Kidney tubule cell (primary cell): ENCODE measurements around the gene DDX52.
A peak's percentile ranks its signal among the peaks of the same experiment; 100 is the strongest.
"Not testable (repeated sequence)": the region's sequence is repeated elsewhere in the genome, so short reads cannot be mapped to it uniquely, and the experiment has no call there.

Experiments used
- DNase-seq: peaks from one replicate; pipeline ENCODE4 v3.0.0-alpha.2; 2018; ENCODE audit warnings: low spot score

Gene DDX52

GRCh38 chr17:37651849-37652248 is 8.6 kb upstream of the DDX52 start:
- no peak for DNase-seq

- peak; percentile 70 for DNase-seq
Measured at GRCh38 chr17:37650419-37651003, 7.3 kb upstream of the DDX52 start.

GRCh38 chr17:37648555-37648954 is 5.3 kb upstream of the DDX52 start:
- DNase-seq: peak; percentile 90

- DNase-seq: no peak
Measured at GRCh38 chr17:37647856-37648255, 4.6 kb upstream of the DDX52 start.

GRCh38 chr17:37643869-37644268 is 623 bp upstream of the DDX52 start:
- peak; percentile 48 for DNase-seq

- peak; percentile 18 for DNase-seq
Measured at GRCh38 chr17:37642681-37643080, 565 bp downstream of the DDX52 start.

- DNase-seq: no peak
Measured at GRCh38 chr17:37640015-37640414, 3.2 kb downstream of the DDX52 start.

GRCh38 chr17:37637956-37638355 is 5.3 kb downstream of the DDX52 start:
- no peak for DNase-seq

GRCh38 chr17:37616430-37616829 is 26.8 kb downstream of the DDX52 start:
- DNase-seq: not testable (repeated sequence)

- DNase-seq: peak; percentile 27
Measured at GRCh38 chr17:37614823-37615222, 28.4 kb downstream of the DDX52 start.

- peak; percentile 90 for DNase-seq
Measured at GRCh38 chr17:37614391-37614790, 28.9 kb downstream of the DDX52 start.

- DNase-seq: no peak
Measured at GRCh38 chr17:37610971-37611370, 32.3 kb downstream of the DDX52 start.

GRCh38 chr17:37610041-37610420 is 33.2 kb downstream of the DDX52 start:
- not testable (repeated sequence) for DNase-seq

GRCh38 chr17:37609170-37610040 is 33.8 kb downstream of the DDX52 start, which contains the start of gene SYNRG:
TSS of gene SYNRG (minus strand) at chr17:37609418. CDS start at chr17:37609355, 63 bp downstream.
- peak; percentile 97 for DNase-seq

GRCh38 chr17:37608351-37609169 is 34.7 kb downstream of the DDX52 start:
- DNase-seq: peak; percentile 57

- DNase-seq: peak; percentile 23
Measured at GRCh38 chr17:37607637-37608331, 35.5 kb downstream of the DDX52 start.

- DNase-seq: no peak
Measured at GRCh38 chr17:37605813-37606505, 37.3 kb downstream of the DDX52 start.

- no peak for DNase-seq
Measured at GRCh38 chr17:37605081-37605480, 38.2 kb downstream of the DDX52 start.

GRCh38 chr17:37604556-37604955 is 38.7 kb downstream of the DDX52 start:
- DNase-seq: no peak

- DNase-seq: no peak
Measured at GRCh38 chr17:37598145-37598544, 45.1 kb downstream of the DDX52 start.

GRCh38 chr17:37592291-37592690 is 51.0 kb downstream of the DDX52 start:
- no peak for DNase-seq
